ENCODE results near the gene INTU.

Gene INTU

GRCh38 chr4:127630152-127630551 lies 2.6 kb upstream of the INTU start:
- no peaks in the 10 kb centered on the region for H3K9me3 ChIP-seq (ENCODE audit: control insufficient read depth, insufficient read depth, low read depth, low read length)
- H3K4me3 ChIP-seq (ENCODE audit: low read depth, low read length) = no peak overlapping the region
- no peaks in the 10 kb centered on the region for H3K4me1 ChIP-seq (ENCODE audit: control insufficient read depth, insufficient read depth, low read length)
- TF ChIP-seq HOXA7 (CRISPR knock-in tag; IDR thresholded peaks at IDR 0.05; ENCODE audit: borderline replicate concordance) (no peak), GLI2 (tag by site-specific recombination; IDR thresholded peaks at IDR 0.05; ENCODE audit: borderline replicate concordance, low read depth) (no peak), REPIN1 (tag by site-specific recombination; IDR thresholded peaks at IDR 0.05; ENCODE audit: low read depth) (no peak), ZNF530 (tag by site-specific recombination; IDR thresholded peaks at IDR 0.05; ENCODE audit: low read depth) (no peak), ZBTB44 (tag by site-specific recombination; IDR thresholded peaks at IDR 0.05) (no peak), ZNF747 (tag by site-specific recombination; IDR thresholded peaks at IDR 0.05) (no peak), ZNF473 (tag by site-specific recombination; IDR thresholded peaks at IDR 0.05) (no peak), PRDM1 (tag by site-specific recombination; IDR thresholded peaks at IDR 0.05) (no peak), ZNF211 (tag by site-specific recombination; IDR thresholded peaks at IDR 0.05; ENCODE audit: low read depth) (no peak), SALL2 (tag by site-specific recombination; IDR thresholded peaks at IDR 0.05; ENCODE audit: borderline replicate concordance) (no peak), ZNF366 (tag by site-specific recombination; conservative IDR thresholded peaks at IDR 0.05) (no peak), ZNF112 (tag by site-specific recombination; IDR thresholded peaks at IDR 0.05) (no peak), ZNF692 (tag by site-specific recombination; IDR thresholded peaks at IDR 0.05) (no peak), ZBTB17 (tag by site-specific recombination; IDR thresholded peaks at IDR 0.05) (no peak), GLIS2 (tag by site-specific recombination; IDR thresholded peaks at IDR 0.05) (no peak), CTCF (tag by site-specific recombination; IDR thresholded peaks at IDR 0.05) (no peak), ZNF132 (tag by site-specific recombination; IDR thresholded peaks at IDR 0.05; ENCODE audit: borderline replicate concordance) (no peak)
- ChIA-PET POLR2A (no interaction called here), CTCF (no interaction called here)
- H3K27ac ChIP-seq (ENCODE audit: extremely low read depth, low read depth, low read length) = no peak overlapping the region
- no peaks in the 10 kb centered on the region for H3K36me3 ChIP-seq (ENCODE audit: control insufficient read depth in 2 of 2, insufficient read depth in 1 of 2, low read length in 2 of 2)

GRCh38 chr4:127631420-127631819 lies 1.3 kb upstream of the INTU start:
- no peaks in the 10 kb centered on the region for H3K36me3 ChIP-seq (ENCODE audit: control insufficient read depth in 2 of 2, insufficient read depth in 1 of 2, low read length in 2 of 2)
- H3K27ac ChIP-seq (ENCODE audit: extremely low read depth, low read depth, low read length) = no peak overlapping the region
- H3K4me3 ChIP-seq (ENCODE audit: low read depth, low read length) = no peak overlapping the region
- no peaks in the 10 kb centered on the region for H3K4me1 ChIP-seq (ENCODE audit: control insufficient read depth, insufficient read depth, low read length)
- POLR2A ChIA-PET = interaction anchor here (4.9 kb wide), 1 partner anchor 8 kb away, joined by 33 read pairs; no protein-coding TSS in a partner anchor
- 0 out of 2 replicates have a peak, but pooled peaks have one; percentile 22 for TF ChIP-seq ZBTB20 (tag by site-specific recombination; IDR thresholded peaks at IDR 0.05)
- TF ChIP-seq PRDM4 (tag by site-specific recombination; IDR thresholded peaks at IDR 0.05) = no peak
- H3K9me3 ChIP-seq (ENCODE audit: control insufficient read depth, insufficient read depth, low read depth, low read length) = no peaks in the 10 kb centered on the region
- CTCF ChIA-PET = interaction anchor here (3.3 kb wide), 1 partner anchor 8 kb away, joined by 16 read pairs; no protein-coding TSS in a partner anchor

Data from HEK293 (cell line).